SK-N-SH treated with all-trans-retinoic acid at 6 μM for 48 hours (cell line): Measurements from ENCODE around the gene IL4I1.

Experiments
- ARNTL ChIP-seq: fragments of 450-650 bp; formaldehyde crosslinking; IDR thresholded peaks from 2 replicates; pipeline ENCODE4 v1.5.0; 2020; ENCODE audit warnings: low read depth, mild to moderate bottlenecking, moderate library complexity, borderline replicate concordance
- CSDC2 ChIP-seq: fragments of 250-450 bp; sonication (Bioruptor Pico); IDR thresholded peaks from 2 replicates; pipeline ENCODE4 v1.5.0; 2020; ENCODE audit warnings: mild to moderate bottlenecking, moderate library complexity
- ESRRG ChIP-seq: fragments of 250-450 bp; sonication (Bioruptor Pico); IDR thresholded peaks from 2 replicates; pipeline ENCODE4 v1.6.1; 2021; ENCODE audit warnings: mild to moderate bottlenecking
- GLIS3 ChIP-seq: fragments of 250-450 bp; sonication (Bioruptor Pico); IDR thresholded peaks from 2 replicates; pipeline ENCODE4 v1.5.0; 2020; ENCODE audit warnings: mild to moderate bottlenecking, moderate library complexity
- RARB ChIP-seq: fragments of 250-450 bp; sonication (Bioruptor Pico); IDR thresholded peaks from 2 replicates; pipeline ENCODE4 v1.8.0; 2021; ENCODE audit warnings: mild to moderate bottlenecking, moderate library complexity
- TOX ChIP-seq: fragments of 250-450 bp; sonication (Bioruptor Pico); IDR thresholded peaks from 2 replicates; pipeline ENCODE4 v1.8.0; 2021; ENCODE audit warnings: mild to moderate bottlenecking, moderate library complexity, borderline replicate concordance
- ZFP30 ChIP-seq: fragments of 450-650 bp; formaldehyde crosslinking; IDR thresholded peaks from 2 replicates; pipeline ENCODE4 v1.5.0; 2022; ENCODE audit warnings: mild to moderate bottlenecking, moderate library complexity
- ZNF70 ChIP-seq: fragments of 450-650 bp; formaldehyde crosslinking; IDR thresholded peaks from 2 replicates; pipeline ENCODE4 v1.5.0; 2020; ENCODE audit warnings: mild to moderate bottlenecking, moderate library complexity
- ZNF8 ChIP-seq: fragments of 450-650 bp; formaldehyde crosslinking; IDR thresholded peaks from 2 replicates; pipeline ENCODE4 v1.5.0; 2020; ENCODE audit warnings: mild to moderate bottlenecking, moderate library complexity
- TF ChIP-seq, protein P1 (sequence below): fragments of 250-450 bp; sonication (Bioruptor Pico); IDR thresholded peaks from 2 replicates; pipeline ENCODE4 v1.8.0; 2020; ENCODE audit warnings: mild to moderate bottlenecking, moderate library complexity, borderline replicate concordance

DNA sequence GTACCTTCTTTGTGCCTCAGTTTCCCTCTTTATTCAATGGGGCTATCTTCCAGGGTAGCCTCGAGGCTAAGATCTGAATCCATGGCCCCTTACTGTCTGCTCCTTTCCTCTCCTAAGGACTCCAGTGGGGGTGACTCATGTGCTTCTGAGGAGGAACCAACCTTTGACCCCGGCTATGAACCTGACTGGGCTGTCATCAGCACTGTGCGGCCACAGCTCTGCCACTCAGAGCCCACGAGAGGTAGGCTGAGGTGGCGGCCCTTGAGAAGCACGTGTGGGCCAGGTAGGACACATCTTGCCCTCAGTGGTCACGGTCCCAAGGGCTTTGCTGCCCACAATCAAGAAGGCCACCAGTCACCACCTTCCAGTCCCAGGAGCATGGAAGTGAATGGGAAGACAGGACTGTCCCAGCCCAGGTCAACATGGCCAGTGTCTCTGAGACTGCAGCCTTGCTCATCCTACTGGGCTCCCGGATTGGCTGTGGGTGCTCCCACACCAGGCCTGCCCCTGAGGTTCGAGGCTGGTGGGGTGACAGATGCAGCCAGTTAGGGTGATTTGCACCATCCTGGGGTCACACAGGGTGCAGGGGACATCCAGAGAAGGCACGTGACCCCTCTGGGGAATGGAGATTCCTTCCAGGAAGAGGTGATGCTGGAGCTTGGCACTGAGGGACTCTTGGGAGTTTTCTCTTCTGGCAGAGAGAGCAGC is 16.4 kb downstream of the IL4I1 start:
- TF ChIP-seq RARB (CRISPR knock-in tag) (no peak), ZFP30 (CRISPR knock-in tag) (no peak), ZNF8 (CRISPR knock-in tag) (no peak), TOX (no peak), CSDC2 (CRISPR knock-in tag) (no peak), ESRRG (CRISPR knock-in tag) (no peak), ARNTL (no peak), GLIS3 (CRISPR knock-in tag) (no peak), ZNF70 (CRISPR knock-in tag) (no peak)
- TF ChIP-seq, protein P1, sequence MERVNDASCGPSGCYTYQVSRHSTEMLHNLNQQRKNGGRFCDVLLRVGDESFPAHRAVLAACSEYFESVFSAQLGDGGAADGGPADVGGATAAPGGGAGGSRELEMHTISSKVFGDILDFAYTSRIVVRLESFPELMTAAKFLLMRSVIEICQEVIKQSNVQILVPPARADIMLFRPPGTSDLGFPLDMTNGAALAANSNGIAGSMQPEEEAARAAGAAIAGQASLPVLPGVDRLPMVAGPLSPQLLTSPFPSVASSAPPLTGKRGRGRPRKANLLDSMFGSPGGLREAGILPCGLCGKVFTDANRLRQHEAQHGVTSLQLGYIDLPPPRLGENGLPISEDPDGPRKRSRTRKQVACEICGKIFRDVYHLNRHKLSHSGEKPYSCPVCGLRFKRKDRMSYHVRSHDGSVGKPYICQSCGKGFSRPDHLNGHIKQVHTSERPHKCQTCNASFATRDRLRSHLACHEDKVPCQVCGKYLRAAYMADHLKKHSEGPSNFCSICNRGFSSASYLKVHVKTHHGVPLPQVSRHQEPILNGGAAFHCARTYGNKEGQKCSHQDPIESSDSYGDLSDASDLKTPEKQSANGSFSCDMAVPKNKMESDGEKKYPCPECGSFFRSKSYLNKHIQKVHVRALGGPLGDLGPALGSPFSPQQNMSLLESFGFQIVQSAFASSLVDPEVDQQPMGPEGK (CRISPR knock-in tag), result no peak
